Ammon's horn (tissue), 1 donor: ENCODE measurements around the gene LRPAP1.
"Not testable (repeated sequence)": the region's sequence is repeated elsewhere in the genome, so short reads cannot be mapped to it uniquely, and the experiment has no call there.

ENCODE experiments used
- DNase-seq: peaks from one replicate; pipeline ENCODE4 v3.0.0-alpha.2; 2016; ENCODE audit warnings: low spot score

Gene LRPAP1

DNA sequence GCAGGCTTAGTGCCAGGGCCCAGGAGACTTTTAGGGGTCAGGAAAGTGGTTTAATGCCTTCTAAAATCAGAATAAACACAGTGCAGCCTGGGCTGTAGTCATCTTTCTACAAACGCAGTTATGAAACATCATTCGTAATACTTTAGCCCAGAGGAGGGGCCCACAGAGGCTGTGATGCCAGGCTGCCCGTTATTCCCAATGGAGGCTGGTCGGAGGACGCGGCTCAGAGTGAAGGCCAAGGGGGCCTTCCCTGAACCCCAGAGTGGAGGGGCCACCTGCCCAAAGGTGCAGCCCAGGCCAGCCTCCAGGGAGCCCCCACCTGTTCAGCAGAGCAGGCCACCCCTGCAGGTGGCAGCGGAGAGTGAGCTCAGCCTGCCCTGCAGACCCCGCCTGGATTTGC, 29.9 kb upstream of the LRPAP1 start:
- DNase-seq = not testable (repeated sequence)

DNA sequence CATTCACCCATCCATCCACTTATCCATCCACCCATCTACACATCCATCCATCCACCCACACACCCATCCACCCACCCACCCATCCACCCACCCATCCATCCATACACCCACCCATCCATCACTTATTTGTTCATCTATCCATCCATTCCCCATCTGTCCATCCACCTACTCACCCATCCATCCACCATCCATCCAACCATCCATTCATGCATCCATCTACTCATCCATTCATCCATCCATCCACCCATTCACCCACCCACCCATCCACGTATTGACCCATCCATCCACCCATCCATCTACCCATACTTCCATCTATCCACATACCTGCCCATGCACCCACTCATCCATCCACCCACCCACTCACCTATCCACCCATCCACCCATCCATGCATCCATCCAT, 28.2 kb upstream of the LRPAP1 start:
- DNase-seq = not testable (repeated sequence)

DNA sequence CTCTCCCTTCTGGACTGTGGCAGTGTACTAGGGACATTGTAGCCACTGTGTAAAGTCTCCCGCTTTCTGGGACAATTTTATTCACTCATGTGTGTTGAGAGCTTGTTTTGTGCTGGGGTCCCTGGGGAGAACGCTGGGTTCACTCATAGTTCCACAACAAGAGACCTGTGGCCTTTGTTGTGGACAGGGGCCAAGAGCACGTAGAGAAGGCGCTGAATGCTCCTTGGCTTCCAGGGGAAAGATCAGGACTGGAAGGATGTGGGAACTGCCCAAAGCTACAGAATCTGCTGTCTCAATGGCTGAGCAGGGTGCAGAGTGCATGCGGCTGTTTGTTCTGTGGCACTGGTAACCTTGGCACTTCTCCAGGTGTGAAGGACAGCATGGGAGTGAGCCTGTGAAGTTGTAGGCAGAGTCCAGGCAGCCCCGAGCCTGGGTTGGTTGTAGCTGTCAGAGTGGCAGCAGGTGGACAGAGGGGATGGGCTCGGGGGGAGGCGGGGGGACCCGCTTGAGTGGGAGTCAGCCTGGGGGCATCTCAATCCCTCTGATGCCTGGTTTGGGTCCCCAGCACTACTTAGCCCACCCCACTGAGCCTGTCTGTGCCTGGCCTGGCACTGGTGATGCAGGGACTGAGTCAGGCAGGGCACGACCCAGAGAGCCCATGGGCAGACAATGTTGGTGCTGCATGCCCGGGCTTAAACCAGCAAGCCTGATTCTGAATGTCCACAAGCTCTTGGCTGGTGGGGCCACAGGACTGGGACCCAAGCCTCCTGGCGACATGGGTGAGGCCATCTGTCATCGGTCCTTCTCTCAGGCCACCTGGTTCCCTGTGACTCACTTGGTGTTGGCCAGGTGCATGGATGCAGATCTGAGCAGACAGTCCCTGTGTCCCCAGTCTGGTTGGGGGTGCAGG, 27.4 kb upstream of the LRPAP1 start:
- not testable (repeated sequence) for DNase-seq

DNA sequence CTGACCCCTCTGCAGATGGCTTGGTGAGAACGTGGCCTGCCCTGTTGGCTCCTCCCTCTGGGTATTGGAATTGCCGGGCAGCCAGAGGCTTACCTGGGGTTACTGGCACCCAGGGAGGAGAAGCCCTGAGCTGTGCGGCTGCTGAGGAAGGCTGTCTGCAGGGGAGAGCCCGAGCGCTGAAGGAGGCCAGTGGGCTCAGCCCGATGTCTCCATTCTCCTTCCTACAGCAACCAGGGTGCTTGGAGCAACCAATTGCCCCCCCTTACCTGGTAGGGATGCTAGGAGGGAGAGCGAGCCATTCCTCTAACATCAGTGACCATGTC, 26.3 kb upstream of the LRPAP1 start:
- DNase-seq = not testable (repeated sequence)

DNA sequence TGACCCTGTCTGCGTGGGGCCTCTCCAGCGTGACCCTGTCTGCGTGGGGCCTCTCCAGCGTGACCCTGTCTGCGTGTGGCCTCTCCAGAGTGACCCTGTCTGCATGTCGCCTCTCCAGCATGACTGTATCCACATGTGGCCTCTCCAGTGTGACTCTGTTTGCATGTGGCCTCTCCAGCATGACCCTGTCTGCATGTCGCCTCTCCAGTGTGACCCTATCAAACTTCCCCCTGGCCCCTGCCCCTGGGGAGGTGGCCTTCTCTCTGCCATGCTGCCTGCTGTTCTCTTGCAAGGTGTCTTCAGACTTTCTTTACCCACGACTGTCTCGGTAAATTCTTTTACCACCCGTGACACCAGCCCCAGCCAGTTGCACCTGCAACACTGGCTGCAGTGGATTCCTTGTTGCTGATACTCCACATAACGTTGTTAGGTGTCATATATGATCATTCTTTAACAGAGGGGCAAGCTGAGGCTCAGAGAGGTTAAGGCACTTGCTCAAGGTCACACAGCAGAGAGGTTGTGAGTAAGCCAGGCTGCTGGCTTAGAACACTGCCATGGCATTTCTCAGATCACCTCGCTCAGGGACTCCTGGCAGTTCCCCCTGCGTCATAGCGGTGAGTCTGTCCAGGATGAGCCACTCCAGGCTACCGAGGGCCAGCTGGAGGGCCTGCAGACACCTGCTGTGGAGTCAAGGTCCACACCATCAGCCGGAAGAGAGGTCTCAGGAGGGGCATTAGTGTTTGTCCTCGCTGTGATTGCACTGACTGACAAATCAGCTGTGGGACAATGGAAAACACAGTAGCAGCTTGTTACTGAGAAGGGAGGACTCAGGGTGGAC, 25.7 kb upstream of the LRPAP1 start:
- not testable (repeated sequence) for DNase-seq

DNA sequence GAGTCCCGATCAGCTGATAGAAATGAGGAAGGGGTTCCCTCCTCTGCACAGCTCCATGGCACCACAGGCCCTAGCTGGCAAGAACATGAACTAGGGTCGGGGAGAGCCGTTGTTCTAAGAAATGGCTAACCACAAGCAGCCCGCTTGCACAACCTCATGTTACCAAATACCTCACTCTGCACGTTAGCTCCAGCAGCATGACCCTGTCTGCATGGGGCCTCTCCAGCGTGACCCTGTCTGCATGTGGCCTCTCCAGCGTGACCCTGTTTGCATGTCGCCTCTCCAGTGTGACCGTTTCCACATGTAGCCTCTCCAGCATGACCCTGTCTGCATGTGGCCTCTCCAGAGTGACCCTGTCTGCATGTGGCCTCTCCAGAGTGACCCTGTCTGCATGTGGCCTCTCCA, 24.9 kb upstream of the LRPAP1 start:
- not testable (repeated sequence) for DNase-seq

DNA sequence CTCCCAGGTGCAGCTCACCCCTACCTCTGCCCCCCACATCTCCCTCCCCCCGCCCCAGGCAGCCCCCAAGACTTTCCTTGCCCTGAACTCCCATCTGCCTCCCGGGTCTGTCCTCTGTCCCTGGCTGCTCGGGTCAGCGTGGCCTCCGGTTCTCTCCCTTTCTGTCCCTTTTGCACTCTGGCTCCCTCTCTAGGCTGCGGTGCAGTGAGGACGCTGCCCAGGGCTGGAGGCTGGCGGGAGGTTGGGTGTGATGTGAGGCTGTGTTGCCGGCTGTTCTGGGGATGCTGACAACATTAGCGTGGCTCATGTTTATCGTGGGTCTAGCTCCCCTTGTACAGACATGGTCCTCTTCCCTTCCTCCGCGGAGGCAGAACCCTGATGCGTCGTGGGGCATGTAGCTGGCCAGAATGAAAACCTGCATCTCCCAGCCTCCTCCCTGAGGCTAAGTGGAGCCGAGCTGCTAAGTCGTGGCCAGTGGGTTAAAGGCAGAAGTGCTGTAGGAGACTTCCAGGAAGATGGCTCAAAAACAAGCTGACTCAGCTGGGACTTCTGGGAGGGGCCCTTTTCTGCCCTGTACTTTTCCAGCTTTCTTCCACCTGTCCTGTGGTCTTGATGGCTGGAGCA, 24.1 kb upstream of the LRPAP1 start:
- DNase-seq = not testable (repeated sequence)

DNA sequence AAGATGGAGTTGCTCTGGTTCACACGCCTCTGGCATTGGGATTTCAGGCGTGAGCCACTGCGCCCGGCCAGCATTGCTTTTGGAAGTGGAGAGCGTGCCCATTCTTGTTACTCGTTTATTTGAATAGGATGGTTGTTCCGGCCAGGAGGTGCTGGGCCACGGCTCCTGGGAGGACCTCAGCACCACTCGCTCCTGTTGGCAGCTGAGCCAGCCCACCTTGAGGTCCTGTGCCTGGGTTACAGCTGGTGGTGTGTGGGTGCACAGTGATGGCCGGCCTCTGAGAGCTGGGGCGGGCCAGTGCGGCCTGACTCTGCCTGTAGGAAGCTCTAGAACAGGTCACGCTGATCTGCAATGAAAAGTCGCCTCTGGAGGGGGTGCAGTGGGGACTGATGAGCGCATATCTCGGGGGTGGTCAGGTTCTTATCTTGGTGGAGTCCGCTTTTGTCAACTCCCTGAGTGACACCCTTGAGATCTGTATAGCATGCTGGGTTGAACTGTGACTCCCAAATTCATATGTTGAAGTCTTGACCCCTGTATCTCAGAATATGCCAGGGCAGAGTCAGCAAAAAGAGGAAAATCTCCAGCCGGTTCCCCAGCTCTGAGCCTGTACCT, 23.3 kb upstream of the LRPAP1 start:
- not testable (repeated sequence) for DNase-seq

DNA sequence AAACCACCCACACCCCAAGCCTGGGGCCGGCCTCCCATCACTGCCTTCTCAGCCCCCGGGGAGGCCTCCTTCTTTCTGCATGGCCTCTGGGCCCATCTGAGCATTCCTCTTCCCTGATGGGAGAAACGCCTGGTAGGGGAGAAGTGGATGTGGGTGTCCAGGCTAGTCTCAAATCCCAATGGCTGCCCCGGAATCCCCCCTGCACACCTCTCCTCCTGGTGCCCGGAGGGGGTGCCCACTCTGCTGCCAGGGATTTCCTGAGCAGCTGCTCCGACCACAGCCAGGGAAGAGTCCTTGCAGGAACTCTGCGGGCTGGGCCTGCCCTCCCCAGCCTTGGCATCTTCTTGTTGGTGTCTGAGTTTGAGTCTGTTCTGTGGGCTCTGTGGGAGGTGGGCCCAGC, 19.1 kb upstream of the LRPAP1 start:
- DNase-seq = not testable (repeated sequence)

DNA sequence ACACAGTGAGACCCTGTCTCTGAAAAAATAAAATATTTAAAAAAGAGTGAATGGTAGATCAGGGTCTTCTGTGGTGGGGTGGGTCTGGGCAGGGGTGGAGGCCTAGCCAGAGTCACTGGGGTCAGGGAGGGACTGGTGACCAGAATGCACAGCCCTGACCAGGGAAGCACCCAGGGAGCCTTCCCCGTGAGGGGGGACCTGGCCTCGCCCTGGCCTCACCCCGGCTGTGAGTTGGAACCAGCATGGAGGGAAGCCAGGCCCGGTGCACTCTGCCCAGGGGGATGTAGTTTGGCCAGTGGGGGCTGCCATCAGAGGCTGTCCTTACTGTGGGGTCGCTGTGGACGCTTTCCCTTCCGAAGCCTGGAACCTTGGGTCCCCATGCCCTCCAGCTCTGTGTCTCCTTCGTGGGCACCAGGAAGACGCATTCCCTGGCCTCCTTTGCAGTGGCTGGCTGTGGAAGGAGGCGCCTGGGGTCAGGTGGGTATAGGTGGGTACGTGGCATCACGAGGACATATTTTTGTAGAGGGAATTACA, 18.6 kb upstream of the LRPAP1 start:
- not testable (repeated sequence) for DNase-seq

DNA sequence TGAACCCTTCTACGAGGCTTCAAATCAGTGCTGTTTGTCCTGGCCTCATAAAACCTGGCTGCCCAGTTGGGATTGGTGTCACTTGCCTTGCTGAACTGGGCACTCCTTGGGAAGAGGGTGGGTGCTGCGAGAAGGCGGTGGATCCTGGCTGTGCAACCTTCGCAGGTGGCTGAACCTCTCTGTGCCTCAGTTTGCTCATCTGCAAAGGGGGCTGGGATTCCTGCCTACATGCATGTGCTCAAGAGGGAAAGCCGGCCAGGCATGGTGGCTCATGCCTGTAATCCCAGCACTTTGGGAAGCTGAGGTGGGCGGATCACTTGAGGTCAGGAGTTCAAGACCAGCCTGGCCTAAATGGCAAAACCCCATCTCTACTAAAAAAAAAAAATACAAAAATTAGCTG, 17.8 kb upstream of the LRPAP1 start:
- not testable (repeated sequence) for DNase-seq

DNA sequence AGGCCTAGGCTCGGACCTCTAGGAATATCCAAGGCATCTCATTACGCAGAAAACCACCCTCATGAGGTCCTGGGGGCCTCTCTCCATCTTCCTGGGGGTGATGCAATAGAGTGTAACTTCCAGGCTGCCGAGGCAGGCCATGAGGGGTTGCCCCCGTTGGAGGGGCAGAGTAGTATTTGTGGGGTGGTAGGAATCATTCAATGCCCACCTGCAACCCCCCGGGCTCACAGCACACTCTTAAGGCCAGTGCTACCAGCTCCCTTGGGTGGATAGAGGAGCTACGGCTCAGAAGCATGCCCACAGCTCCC, 17.4 kb upstream of the LRPAP1 start:
- DNase-seq = not testable (repeated sequence)

DNA sequence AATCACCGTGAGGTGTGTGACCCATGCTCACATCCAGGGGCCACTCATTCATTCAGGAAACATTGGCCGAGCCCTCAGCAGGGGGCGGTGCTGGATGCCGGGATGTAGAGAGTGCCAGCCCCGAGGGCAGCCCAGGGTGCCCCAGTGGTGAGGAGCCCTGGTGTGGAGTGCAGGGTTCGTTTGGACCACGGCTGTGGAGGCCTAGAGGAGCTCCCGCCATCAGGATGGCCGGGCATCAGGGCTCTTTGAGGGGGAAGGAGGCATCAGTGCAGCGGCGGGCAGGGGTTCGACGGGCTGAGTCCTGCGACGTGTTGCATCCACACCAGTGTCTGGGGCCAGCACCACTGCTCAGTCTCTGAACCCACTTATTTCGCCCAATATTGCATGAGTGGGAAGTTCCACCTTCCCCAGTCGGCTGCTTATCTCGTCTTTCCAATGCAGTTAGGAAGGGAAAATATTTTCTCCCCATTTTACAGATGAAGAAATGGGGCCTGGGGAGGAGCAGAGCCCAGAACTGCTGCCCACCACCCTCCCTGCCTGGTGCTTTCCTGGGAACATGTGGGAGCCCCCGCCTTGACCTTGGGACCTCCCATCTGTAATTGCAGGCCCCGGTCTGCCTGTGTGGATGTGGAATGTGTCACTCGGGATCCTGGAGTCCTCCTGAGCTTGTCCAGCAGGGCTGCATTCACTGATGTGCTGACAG, 16.9 kb upstream of the LRPAP1 start:
- not testable (repeated sequence) for DNase-seq

DNA sequence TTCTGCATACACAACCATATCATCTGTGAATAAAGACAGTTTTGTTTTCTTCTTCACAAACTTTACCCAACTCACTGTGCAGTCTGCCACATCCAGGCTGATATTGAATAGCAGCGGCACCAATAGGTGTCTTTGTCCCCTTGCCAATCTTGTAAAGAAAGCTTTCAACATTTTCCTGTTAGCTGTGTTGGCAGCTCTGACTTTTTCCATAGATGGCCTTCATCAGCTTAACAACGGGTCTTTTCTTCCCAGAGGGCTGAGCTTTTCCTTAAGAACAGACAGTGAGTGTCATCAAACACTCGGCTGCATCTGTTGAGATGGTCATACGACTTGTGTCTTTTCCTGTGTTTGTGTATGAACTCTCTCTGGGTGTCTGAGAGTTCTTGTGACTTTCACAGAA, 14.5 kb upstream of the LRPAP1 start:
- DNase-seq = not testable (repeated sequence)

DNA sequence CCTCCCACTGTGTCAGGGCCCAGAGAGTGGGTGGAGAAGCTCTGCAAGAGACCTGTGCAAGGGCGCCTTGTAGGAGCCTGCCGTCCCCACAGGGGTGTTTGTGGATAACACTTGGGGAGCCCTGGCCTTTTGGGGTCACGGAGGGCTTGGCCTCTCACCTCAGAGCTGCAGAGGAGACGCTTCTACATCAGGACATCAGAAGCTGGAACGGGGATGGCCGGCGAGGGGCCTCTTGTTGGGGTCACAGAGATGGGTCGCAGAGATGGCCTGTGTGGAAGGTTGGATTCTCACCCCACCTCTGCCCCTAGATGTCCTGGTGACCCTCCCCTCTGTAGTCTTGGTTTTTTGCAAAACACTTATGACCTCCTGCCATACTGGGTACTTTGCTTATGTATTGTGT, 13.1 kb upstream of the LRPAP1 start:
- not testable (repeated sequence) for DNase-seq

DNA sequence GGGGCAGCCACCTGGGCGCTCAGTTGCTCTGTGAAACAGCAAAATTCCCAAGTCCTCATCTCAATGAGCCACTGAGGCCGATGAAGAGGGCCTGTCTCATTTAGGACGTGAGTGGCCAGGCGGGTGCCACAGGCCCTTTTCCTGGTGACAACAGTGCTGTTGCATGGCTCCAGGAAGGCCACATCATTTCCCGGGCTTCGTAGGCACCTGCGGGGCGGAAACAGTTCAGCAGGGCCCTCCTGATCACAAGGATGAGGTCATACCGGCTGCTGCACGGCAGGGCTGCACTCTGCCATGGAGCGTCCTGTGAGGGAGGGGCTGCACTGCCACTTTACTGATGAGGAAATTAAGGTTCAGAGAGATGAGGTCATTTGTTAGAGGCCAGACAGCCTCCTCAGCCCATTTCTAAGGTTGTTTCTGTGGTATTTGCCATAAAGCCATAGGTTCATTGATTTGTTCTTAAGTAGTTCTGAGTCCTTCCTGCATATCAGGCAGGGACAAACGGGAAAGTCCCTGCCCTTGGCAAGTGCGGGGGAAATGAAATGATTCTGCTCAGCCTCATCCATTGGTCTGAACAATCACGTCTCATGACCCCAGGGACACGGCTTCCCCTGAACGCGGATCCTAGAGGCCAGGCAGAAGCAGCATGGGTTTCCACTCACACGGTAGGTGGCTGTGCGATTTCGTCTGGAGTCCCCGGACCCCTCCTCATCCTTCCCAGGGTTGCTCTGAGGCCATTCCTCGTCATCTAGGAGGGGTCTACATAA, 12.2 kb upstream of the LRPAP1 start:
- DNase-seq = not testable (repeated sequence)

DNA sequence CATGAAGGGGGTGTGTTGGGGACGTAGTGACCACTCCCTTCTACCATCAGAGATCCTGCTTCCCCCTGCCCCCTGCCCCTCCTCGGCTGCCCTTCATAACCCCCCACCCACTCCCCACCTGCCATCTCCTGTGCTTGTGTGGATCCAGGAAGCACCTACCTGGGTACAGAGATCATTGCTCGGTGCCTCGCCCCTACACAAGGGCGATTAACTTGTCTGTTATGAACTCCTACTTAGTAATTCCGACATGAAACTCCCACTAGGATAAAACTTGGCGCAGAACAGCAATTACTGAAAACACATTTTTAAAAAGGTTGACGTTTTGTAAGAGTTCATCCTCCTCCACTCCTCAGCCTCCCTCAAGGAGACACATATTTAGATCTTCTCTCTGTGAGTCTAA, 11.2 kb upstream of the LRPAP1 start:
- not testable (repeated sequence) for DNase-seq

DNA sequence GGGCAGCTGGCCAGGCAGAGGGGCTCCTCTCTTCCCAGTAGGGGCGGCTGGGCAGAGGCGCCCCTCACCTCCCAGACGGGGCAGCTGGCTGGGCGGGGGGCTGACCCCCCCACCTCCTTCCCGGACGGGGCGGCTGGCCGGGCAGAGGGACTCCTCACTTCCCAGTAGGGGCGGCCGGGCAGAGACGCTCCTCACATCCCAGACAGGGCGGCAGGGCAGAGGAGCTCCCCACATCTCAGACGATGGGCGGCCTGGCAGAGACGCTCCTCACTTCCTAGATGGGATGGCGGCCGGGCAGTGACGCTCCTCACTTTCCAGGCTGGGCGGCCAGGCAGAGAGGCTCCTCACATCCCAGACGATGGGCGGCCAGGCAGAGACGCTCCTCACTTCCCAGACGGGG, 6.7 kb upstream of the LRPAP1 start:
- DNase-seq = not testable (repeated sequence)

DNA sequence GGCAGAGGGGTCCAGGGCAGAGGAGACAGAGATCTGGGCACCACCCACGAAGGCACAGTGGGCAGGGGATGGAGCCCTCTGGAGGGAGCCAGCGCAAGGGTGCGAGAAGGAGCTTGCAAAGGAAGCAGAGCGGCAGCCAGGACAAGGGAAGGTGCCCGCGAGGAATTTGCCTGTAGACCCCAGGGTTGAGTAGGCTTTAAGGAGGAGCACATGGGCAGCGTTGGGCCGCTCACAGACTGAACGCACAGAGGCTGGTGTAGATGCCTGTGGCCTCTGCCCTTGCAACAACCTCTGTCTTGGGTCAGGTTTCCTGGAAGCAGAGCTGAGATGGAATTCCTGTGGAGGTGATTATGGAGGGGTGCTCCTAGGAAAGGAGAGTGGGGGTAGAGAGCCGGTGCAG, 3.6 kb upstream of the LRPAP1 start:
- DNase-seq = not testable (repeated sequence)

DNA sequence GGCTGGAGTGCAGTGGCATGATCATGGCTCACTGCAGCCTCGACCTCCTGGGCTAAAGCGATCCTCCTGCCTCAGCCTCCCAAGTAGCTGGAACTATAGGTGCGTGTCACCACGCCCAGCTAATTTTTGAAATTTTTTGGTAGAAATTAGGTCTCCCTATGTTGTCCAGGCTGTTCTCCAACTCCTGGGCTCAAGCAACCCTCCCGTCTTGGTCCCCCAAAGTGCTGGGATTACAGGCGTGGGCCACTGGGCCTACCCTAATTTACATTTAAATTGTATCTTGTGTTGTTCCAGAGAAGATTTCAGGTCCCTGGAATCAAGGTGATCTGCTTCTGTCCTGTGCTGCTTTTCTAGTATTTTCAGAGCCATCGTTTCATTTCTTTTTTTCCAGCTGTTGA, 1.2 kb upstream of the LRPAP1 start:
- no peak for DNase-seq
